ENCODE results near the gene ELOVL4.

The ELOVL4 gene

GRCh38 chr6:79898076-79898475 is 49.3 kb downstream of the ELOVL4 start:
- Histone ChIP-seq H3K9me3 (ENCODE audit: insufficient read depth, low read length) (no peaks in the 10 kb centered on the region), H3K4me3 (ENCODE audit: low read length) (no peak overlapping the region), H4K20me1 (ENCODE audit: insufficient read depth, low read length) (no peaks in the 10 kb centered on the region), H3K27me3 (ENCODE audit: low read depth, low read length) (no peaks in the 10 kb centered on the region), H3K79me2 (ENCODE audit: low read length) (no peaks in the 10 kb centered on the region), H3K9ac (ENCODE audit: low read length) (no peak overlapping the region), H3K27ac (ENCODE audit: low read length) (no peak overlapping the region), H3K4me2 (ENCODE audit: low read length) (no peak overlapping the region), H2AFZ (ENCODE audit: low read depth, low read length) (no peak overlapping the region), H3K36me3 (replicated peaks; ENCODE audit: low read depth, low read length) (no peaks in the 10 kb centered on the region), H3K4me1 (ENCODE audit: low read length) (no peaks in the 10 kb centered on the region)
- no peak for TF ChIP-seq EZH2phosphoT487 (IDR thresholded peaks at IDR 0.05; ENCODE audit: low read depth)
- TF ChIP-seq, protein P1, sequence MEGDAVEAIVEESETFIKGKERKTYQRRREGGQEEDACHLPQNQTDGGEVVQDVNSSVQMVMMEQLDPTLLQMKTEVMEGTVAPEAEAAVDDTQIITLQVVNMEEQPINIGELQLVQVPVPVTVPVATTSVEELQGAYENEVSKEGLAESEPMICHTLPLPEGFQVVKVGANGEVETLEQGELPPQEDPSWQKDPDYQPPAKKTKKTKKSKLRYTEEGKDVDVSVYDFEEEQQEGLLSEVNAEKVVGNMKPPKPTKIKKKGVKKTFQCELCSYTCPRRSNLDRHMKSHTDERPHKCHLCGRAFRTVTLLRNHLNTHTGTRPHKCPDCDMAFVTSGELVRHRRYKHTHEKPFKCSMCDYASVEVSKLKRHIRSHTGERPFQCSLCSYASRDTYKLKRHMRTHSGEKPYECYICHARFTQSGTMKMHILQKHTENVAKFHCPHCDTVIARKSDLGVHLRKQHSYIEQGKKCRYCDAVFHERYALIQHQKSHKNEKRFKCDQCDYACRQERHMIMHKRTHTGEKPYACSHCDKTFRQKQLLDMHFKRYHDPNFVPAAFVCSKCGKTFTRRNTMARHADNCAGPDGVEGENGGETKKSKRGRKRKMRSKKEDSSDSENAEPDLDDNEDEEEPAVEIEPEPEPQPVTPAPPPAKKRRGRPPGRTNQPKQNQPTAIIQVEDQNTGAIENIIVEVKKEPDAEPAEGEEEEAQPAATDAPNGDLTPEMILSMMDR (IDR thresholded peaks at IDR 0.05; ENCODE audit: low read depth, low read length), result no peak

DNA sequence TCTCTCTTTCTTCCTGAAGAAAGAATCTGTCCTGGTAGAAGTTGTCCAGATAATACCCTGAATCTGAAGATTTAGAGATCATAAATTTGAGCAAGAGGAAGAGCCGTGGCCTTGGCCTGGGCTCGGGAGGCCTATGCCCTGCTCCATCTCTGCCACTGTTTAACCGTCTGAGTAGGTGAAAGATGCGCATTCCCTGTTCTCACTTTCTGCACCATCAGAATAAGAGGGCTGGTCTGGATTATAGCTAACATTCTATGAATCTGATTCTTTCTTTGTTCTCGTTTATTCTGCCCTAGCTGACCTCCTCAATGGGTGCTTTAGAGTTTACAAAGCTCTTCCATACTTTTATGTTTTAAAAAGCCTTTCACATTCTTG is 51.3 kb downstream of the ELOVL4 start:
- Histone ChIP-seq H3K27ac (ENCODE audit: low read length) (no peak overlapping the region), H3K36me3 (replicated peaks; ENCODE audit: low read depth, low read length) (no peaks in the 10 kb centered on the region), H3K79me2 (ENCODE audit: low read length) (no peaks in the 10 kb centered on the region), H3K4me1 (ENCODE audit: low read length) (no peaks in the 10 kb centered on the region), H3K4me2 (ENCODE audit: low read length) (no peak overlapping the region), H3K27me3 (ENCODE audit: low read depth, low read length) (no peaks in the 10 kb centered on the region), H4K20me1 (ENCODE audit: insufficient read depth, low read length) (no peaks in the 10 kb centered on the region), H3K9ac (ENCODE audit: low read length) (no peak overlapping the region), H3K4me3 (ENCODE audit: low read length) (no peak overlapping the region), H3K9me3 (ENCODE audit: insufficient read depth, low read length) (no peaks in the 10 kb centered on the region), H2AFZ (ENCODE audit: low read depth, low read length) (no peak overlapping the region)
- TF ChIP-seq, protein P1 (IDR thresholded peaks at IDR 0.05; ENCODE audit: low read depth, low read length), result no peak
- no peak for TF ChIP-seq EZH2phosphoT487 (IDR thresholded peaks at IDR 0.05; ENCODE audit: low read depth)

DNA sequence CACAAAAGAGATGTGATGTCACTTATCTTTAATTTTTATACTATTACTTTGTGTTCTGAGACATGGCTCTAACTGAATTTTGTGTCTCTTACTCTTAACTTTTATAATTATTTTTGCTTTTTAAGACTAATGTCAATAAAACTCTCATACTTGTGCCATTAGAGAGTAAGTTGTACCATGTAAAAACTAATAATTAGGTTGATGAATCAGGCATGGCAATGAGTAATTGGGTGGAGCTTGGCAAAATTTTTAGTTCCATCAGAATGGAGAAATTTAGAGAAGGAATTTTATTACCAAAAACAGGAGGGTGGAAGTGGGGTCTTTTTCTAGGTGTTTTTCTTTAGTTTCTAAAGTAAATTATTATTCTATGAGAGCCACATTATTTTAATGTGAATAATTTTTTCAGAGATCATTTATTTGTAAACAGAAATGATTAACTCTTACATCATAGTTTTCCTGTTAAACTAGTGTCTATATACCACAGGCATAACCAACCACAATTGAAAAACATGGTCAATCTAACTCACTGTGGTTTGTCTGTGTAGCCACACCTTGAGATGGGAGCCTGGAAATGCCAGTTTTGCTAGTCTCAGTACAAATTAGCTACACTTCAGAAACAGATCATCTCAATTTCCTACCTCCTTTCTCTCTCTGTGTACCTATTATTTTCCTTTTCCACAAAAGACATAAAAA is 51.8 kb downstream of the ELOVL4 start:
- Histone ChIP-seq H2AFZ (ENCODE audit: low read depth, low read length) (no peak overlapping the region), H3K36me3 (replicated peaks; ENCODE audit: low read depth, low read length) (no peaks in the 10 kb centered on the region)

DNA sequence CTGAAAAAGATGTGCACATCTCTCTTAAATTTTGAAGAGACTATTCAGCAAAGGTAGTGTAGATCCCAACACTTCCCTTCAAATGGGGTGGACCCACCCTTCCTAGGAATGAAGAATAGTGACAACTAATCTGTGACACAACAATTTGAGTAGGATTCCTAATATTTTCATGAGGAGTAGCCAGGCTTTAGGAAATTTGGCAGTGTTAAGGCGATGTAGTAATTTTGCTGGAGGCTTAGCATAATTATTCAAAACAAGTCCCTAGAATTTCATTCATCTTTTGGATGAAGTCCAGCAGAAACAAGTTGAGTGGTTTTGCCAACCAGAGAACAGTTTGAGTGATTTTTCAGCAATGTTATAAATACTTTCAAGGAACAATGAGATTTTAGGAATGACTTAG is 52.4 kb downstream of the ELOVL4 start:
- H3K9ac ChIP-seq (ENCODE audit: low read length), result no peak overlapping the region
- TF ChIP-seq, protein P1 (IDR thresholded peaks at IDR 0.05; ENCODE audit: low read depth, low read length), result no peak
- TF ChIP-seq EZH2phosphoT487 (IDR thresholded peaks at IDR 0.05; ENCODE audit: low read depth), result no peak
- H3K4me1 ChIP-seq (ENCODE audit: low read length), result no peaks in the 10 kb centered on the region
- no peaks in the 10 kb centered on the region for H3K9me3 ChIP-seq (ENCODE audit: insufficient read depth, low read length)
- no peaks in the 10 kb centered on the region for H3K36me3 ChIP-seq (replicated peaks; ENCODE audit: low read depth, low read length)
- no peak overlapping the region for H2AFZ ChIP-seq (ENCODE audit: low read depth, low read length)
- H3K27ac ChIP-seq (ENCODE audit: low read length), result no peak overlapping the region
- no peaks in the 10 kb centered on the region for H4K20me1 ChIP-seq (ENCODE audit: insufficient read depth, low read length)
- no peak overlapping the region for H3K4me2 ChIP-seq (ENCODE audit: low read length)
- no peaks in the 10 kb centered on the region for H3K27me3 ChIP-seq (ENCODE audit: low read depth, low read length)
- H3K4me3 ChIP-seq (ENCODE audit: low read length), result no peak overlapping the region
- H3K79me2 ChIP-seq (ENCODE audit: low read length), result no peaks in the 10 kb centered on the region

More for the DNA sequence above, 51.8 kb downstream of the ELOVL4 start:
- H3K9me3 ChIP-seq (ENCODE audit: insufficient read depth, low read length), result no peaks in the 10 kb centered on the region
- no peaks in the 10 kb centered on the region for H4K20me1 ChIP-seq (ENCODE audit: insufficient read depth, low read length)
- H3K79me2 ChIP-seq (ENCODE audit: low read length), result no peaks in the 10 kb centered on the region
- no peak overlapping the region for H3K4me3 ChIP-seq (ENCODE audit: low read length)
- H3K27me3 ChIP-seq (ENCODE audit: low read depth, low read length), result no peaks in the 10 kb centered on the region
- no peaks in the 10 kb centered on the region for H3K4me1 ChIP-seq (ENCODE audit: low read length)
- TF ChIP-seq, protein P1 (IDR thresholded peaks at IDR 0.05; ENCODE audit: low read depth, low read length), result no peak
- TF ChIP-seq EZH2phosphoT487 (IDR thresholded peaks at IDR 0.05; ENCODE audit: low read depth), result no peak
- no peak overlapping the region for H3K9ac ChIP-seq (ENCODE audit: low read length)
- H3K4me2 ChIP-seq (ENCODE audit: low read length), result no peak overlapping the region
- no peak overlapping the region for H3K27ac ChIP-seq (ENCODE audit: low read length)
